ENCODE measurements around the gene PRDM16.

Gene PRDM16

DNA sequence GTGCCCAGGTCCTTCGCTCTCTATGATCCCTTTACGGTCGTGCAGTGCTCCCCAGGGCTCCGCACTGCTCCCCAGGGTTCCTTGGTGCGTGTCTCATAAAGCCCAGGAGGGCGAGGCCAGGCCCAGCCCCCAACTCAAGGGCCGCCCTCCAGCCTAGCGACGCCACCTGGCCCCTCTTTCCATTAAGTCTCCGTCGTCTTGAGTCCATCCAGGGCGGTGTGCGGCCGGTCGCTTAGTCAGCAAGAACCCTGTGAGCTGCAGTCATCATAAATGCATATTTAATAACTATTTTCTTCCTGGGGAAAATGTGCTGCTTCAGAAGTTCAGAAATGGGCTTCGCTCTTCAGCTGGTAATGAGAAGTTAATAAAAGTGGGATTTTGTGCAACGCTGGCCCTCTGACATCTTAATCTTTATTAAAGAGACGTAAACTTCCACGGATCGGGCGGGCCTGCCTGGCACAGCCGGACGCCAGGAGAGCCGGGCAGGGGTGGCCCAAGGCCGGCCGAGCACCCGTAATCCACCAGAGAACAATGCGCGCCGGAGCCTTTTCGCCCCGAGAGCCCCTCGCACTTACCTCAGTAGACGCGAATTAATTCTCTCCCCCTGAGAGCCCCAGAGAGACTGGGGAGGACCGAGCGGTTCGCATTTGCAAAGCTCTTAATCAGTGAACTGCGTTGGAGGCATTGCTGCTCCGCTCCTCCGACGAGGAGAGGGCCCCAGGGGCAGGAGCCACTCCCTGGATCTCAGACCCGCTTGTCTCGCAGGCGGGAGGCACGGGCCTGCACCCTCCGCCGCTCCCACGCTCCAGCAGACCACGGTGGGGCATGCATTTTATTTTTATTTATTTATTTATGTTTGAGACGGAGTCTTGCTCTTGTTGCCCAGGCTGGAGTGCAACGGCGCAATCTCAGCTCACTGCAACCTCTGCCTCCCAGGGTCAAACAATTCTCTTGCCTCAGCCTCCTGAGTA is 197.1 kb downstream of the PRDM16 start:
- in situ Hi-C loops (cut with MboI; ENCODE audit: low sequenced_read_pairs, unreplicated experiment): no loop called here
- TF ChIP-seq, protein P1, sequence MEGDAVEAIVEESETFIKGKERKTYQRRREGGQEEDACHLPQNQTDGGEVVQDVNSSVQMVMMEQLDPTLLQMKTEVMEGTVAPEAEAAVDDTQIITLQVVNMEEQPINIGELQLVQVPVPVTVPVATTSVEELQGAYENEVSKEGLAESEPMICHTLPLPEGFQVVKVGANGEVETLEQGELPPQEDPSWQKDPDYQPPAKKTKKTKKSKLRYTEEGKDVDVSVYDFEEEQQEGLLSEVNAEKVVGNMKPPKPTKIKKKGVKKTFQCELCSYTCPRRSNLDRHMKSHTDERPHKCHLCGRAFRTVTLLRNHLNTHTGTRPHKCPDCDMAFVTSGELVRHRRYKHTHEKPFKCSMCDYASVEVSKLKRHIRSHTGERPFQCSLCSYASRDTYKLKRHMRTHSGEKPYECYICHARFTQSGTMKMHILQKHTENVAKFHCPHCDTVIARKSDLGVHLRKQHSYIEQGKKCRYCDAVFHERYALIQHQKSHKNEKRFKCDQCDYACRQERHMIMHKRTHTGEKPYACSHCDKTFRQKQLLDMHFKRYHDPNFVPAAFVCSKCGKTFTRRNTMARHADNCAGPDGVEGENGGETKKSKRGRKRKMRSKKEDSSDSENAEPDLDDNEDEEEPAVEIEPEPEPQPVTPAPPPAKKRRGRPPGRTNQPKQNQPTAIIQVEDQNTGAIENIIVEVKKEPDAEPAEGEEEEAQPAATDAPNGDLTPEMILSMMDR (IDR thresholded peaks at IDR 0.05; ENCODE audit: borderline replicate concordance, control extremely low read depth, extremely low read depth, insufficient read depth, missing control alignments): no peak
- no peak for DNase-seq (ENCODE audit: low spot score)

DNA sequence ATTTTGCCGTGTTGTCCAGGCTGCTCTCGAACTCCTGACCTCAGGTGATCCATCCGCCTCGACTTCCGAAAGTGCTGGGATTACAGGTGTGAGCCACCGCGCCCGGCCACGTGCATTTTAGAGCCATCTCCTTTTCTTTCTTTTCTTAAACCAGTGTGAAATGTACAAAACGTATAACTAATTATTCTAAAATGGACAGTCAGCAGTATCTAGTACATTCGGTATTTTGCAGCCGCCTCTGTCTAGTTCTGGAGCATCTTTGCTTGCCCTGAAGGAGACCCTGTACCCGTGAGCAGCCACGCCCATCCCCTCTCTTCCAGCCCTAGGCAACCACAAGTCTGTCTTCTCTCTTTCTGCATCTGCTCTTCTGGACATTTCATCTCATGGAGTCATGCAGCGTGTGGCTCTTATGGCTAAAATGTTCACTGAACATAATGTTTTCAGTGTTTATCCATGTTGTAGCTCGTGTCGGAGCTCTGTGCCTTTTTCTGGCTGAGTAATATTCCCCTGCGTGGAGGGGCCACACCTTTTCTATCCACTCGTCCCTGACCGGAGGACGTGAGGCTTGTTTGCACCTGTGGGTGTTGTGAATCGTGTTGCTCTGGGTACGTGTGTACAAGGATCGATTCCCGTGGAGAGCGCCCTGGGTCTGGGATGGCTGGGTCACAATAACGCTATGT is 198.0 kb downstream of the PRDM16 start:
- DNase-seq (ENCODE audit: low spot score): no peak
- in situ Hi-C loops (cut with MboI; ENCODE audit: low sequenced_read_pairs, unreplicated experiment): no loop called here
- TF ChIP-seq, protein P1 (IDR thresholded peaks at IDR 0.05; ENCODE audit: borderline replicate concordance, control extremely low read depth, extremely low read depth, insufficient read depth, missing control alignments): no peak

DNA sequence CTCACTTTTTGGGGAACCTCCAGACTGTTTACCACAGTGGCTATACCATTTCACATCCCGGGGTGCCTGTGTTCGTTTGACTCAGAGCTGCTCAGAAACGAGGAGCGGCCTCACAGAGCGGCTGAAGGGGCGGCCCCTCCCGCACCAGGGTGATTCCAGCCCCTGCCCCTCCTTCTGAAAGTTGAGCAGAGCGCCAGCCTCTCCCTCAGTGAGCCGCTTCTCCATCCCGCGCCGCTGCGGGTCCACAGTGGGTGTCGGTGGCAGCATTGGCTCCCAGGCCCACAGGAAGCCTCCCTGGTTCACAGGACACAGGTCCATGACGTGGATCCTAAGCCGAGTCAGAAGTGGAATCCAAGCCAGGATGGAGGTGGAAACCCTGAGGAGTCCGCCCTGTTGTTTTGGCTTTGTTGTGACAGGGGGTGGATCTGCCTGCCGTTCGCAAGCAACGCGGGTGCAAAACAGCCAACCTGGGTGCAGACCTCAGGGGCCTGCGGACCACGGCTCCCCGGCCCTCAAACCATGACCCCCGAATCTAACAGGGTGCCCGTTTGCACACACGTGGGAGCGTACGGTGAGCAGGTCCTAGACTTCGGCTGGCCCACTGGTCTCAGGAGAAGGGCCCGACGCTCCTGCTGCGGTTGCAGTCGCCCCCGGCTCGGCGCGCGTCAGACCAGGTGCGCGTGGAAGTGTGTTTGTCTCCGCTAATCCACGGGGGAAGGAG is 198.7 kb downstream of the PRDM16 start:
- TF ChIP-seq, protein P1 (IDR thresholded peaks at IDR 0.05; ENCODE audit: borderline replicate concordance, control extremely low read depth, extremely low read depth, insufficient read depth, missing control alignments): no peak
- in situ Hi-C loops (cut with MboI; ENCODE audit: low sequenced_read_pairs, unreplicated experiment): no loop called here
- no peak for DNase-seq (ENCODE audit: low spot score)

DNA sequence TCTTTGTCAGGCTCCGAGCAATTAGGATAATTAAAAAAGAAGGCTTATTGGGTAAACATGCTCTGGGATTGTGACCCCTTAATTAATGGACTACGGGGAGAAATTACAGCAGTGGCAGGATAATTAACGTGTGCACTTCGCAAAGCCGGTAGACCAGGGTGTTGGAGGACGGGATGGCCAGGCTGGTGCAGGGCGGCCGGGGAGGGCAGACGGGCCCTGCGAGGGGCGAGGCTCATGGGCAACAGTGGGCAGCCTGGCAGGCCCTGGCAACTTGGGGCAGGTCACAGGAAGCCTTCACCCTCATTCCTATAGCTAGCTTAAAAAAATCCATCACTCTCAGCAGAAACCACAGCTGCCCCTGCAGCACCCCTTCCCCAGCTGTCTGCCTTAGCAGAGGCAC is 199.3 kb downstream of the PRDM16 start:
- TF ChIP-seq, protein P1 (IDR thresholded peaks at IDR 0.05; ENCODE audit: borderline replicate concordance, control extremely low read depth, extremely low read depth, insufficient read depth, missing control alignments): no peak
- in situ Hi-C loops (cut with MboI; ENCODE audit: low sequenced_read_pairs, unreplicated experiment): no loop called here
- DNase-seq (ENCODE audit: low spot score): no peak

DNA sequence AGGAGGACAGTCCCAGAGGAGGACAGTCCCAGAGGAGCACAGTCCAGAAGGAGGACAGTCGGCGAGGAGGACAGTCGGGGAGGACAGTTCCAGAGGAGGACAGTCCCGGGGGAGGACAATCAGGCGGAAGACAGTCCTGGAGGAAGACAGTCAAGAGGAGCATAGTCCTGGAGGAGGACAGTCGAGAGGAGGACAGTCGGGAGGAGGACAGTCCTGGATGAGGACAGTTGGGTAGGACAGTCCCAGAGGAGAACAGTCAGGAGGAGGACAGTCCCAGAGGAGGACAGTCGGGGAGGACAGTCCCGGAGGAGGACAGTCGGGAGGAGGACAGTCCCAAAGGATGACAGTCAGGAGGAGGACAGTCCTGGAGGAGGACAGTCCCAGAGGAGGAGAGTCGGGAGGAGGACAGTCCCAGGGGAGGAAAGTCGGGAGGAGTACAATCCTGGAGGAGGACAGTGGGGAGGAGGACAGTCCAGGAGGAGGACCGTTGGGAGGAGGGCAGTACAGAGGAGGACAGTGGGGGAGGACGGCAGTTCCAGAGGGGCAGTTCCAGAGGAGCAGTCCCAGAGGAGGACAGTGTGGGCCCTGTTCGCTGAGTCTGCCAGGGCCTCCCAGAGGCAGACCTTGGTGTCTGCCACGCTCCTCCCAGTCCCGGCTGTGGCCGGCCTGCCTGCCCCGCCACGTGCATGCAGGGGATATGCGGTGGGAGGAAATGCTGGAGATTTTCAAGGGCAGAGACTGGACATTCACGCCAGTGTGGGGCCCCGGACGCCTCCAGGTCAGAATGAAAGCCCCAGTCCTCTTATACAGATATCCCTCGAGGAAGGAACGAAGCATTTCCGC is 201.6 kb downstream of the PRDM16 start:
- TF ChIP-seq, protein P1 (IDR thresholded peaks at IDR 0.05; ENCODE audit: borderline replicate concordance, control extremely low read depth, extremely low read depth, insufficient read depth, missing control alignments): no peak
- in situ Hi-C loops (cut with MboI; ENCODE audit: low sequenced_read_pairs, unreplicated experiment): no loop called here
- DNase-seq (ENCODE audit: low spot score): no peak
